GM19099 (cell line): ENCODE measurements around the gene EFL1.

Experiments used
- POLR2A ChIP-seq: IDR thresholded peaks from 3 replicates; pipeline ENCODE4 v1.6.1; 2011; ENCODE audit warnings: low read depth; ENCODE audit not compliant: insufficient read length; ENCODE audit errors: extremely low read depth

The EFL1 gene

DNA sequence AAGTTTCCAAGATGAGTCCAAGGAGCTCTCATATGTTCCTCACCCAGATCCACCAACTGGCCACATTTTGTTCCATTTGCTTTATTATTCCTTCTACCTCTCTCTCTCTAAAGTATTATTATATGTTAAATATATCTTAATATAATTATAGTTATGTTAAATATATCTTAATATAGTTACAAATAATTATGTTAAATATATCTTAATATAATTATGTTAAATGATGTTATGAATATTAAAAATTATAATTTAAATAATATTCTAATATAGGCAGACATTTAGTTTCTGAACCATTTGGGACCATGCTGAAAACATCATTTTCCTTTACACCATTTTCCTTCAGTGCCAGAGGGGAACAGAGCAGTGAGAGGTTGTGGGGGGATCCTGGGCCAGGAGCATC is 166.7 kb downstream of the EFL1 start:
- TF ChIP-seq POLR2A: no peak

DNA sequence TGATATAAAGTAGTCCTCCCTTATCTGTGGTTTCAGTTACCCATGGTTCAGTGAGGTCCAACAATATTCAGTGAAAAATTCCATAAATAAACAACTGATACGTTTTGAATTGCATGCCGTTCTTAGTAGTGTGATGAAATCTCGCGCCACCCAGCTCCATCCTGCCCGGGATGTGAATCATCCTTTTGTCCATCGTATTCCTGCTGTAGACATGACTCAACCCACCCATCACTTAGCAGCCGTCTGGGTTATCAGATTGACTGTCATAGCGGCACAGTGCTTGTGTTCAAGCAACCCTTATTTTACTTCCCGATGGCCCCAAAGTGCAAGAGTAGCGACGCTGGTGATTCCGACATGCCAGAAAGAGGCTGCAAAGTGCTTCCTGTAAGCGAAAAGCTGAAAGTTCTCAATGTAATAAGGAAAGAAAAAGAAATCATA is 168.7 kb downstream of the EFL1 start:
- TF ChIP-seq POLR2A: no peak

DNA sequence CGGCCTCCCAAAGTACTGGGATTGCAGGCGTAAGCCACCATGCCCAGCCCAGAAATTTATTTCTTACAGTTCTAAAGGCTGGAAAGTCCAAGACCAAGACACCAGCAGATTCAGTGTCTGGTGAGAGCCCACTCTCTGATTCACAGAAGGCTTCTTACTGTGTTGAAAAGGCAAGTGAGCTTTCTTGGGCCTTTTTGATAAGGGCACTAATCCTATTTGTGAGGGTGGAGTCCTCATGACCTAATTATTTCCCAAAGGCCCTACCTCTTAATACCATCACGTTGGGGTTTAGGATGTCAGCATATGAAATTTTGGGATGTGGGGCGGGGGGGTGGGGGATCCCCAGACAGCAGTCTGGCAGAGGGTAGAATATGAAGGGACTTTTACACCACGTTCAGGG is 169.2 kb downstream of the EFL1 start:
- no peak for TF ChIP-seq POLR2A

DNA sequence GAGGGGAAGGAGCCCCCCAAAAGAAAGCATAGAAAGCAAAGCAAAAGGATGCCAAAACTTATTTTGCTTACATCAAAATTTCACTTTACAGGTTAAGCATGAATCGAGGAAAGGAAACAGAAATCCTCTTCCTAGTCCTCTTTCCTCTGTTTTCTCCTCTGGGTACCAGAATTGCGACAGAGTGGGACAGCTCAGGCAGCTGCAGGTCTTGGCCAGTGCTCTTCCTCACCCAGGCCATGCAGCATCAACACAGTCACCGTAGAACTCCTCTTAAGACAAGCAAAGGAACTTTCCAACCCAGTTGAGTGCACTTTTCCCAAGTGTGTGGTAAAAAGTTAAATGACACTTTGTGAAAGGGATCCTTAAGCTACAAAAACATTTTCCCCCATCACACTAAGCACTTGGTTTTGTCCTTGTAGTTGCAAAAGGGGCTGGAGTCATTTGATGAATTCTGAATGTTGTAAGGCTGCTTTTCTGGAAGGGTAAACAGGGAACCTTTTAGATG is 170.8 kb downstream of the EFL1 start:
- TF ChIP-seq POLR2A: no peak

DNA sequence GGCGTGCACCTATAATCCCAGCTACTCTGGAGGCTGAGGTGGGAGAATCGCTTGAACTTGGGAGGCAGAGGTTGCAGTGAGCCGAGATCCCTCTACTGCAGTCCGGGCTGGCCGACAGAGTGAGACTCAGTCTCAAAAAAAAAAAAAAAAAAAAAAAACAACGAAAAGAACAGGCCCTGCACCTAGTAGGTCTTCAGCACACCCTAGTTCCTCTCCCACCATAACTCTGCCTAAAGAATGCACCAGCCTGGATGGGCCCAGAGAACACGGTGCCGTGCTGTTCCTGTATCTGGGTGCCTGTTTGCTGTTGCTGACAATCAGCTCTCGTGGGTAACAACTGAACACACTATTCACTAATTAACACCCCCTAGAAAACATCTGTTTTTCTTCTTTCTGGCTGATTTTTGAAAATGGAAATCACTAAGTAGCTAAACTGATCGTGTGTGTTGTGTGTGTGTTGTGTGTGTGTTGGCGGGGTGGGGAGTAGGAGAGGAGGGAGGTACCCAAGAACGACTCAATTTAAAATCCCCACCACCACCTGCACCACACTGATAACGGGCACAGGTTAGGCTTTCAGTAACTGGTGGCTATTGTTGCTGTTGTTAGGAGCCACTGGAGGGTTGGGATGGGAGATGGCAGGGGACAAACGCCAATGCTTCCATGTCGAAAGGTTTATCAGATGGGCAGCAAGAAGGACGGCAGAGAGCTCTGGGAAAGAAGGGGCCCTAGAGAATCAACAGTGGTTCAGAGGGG is 176.1 kb downstream of the EFL1 start:
- no peak for TF ChIP-seq POLR2A

DNA sequence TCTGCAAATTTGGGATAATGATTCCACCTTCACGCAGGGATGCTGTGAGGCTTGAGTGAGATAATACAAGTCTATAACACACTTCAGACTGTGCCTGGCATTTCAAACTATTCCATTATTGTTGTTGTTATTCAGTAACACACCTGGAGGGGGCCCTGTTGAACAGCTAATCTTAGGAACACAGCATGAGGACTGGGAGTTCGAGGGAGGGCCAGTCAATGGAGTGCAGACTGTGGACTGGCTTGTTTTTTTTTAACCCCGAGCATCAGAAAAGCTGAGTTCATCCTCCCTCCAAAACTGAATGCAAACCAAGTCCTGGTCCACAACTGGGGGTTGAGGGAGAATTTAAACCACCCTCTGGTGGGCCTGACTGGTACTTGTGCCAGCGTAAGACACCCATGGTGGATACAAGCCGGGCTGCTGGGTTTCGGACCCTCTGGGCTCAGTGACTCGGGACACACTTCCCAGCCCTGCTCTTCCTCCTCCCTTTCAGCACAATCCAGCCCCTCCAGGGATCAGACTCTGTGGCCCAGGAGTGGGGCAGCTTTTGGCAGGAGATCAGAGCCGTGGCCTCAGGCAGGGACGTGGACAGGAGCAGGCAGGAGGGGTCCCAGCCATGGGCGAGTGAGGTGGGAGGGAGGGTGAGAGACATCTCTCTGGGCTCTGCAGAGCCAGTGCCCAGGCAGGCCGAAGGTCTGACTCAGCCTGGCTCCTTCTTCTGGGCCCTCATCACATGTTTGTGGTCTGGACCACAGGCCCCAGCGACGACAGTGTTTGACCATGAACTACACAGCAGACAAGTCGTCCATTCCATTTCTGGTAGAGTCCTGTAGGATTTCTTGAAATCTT is 180.4 kb downstream of the EFL1 start:
- no peak for TF ChIP-seq POLR2A

DNA sequence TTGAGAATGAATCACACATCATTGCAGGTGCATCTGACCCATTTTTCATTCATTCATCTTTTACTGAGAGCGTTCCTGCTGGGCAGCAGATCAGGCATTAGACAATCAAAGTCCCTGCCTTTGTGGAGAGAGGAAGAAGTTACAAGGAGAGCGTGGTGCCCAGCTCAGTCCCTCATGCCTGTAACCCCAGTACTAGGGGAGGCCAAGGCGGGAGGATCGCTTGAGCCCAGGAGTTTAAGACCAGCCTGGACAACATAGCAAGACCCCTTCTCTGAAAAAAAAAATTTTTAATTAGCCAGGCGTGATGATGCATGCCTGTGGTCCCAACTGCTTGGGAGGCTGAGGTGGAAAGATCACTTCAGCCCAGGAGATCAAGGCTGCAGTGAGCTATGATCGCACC is 181.8 kb downstream of the EFL1 start:
- TF ChIP-seq POLR2A: no peak
